Thoracic aorta (tissue), 2 donors: ENCODE results near the gene USP54. TPM values are rescaled to one million over a fixed set of nuclear protein-coding genes. Genes with fewer than 3 reads are reported as not detected.

Experiments used
- ATAC-seq: fragments of 150-250 bp; one replicate; pipeline ENCODE4 v1.8.0; 2017; ENCODE audit warnings: low read depth; ENCODE audit not compliant: insufficient number of reproducible peaks, low FRiP score
- DNase-seq: peaks from one replicate; pipeline ENCODE4 v3.0.0-alpha.2; 2020; ENCODE audit warnings: low spot score
- H3K27ac ChIP-seq, 2 donors: fragments of 200-600 bp; sonication (generic); 1 replicate in 1 of 2; 2 replicates in 1 of 2; pipeline ENCODE4 v1.5.1; 2016; ENCODE audit warnings: mild to moderate bottlenecking in 2 of 2, moderate library complexity in 2 of 2
- H3K27me3 ChIP-seq: fragments of 200-600 bp; sonication (generic); replicated peaks from 2 replicates; pipeline ENCODE4 v1.6.0; 2016; ENCODE audit warnings: mild to moderate bottlenecking; ENCODE audit not compliant: insufficient read depth
- H3K36me3 ChIP-seq: fragments of 200-600 bp; sonication (generic); one replicate; pipeline ENCODE4 v1.5.1; 2016
- H3K4me1 ChIP-seq, 2 donors: fragments of 200-600 bp; sonication (generic); 1 replicate in 1 of 2; 2 replicates in 1 of 2; pipeline versions ENCODE4 v1.5.1 to v1.6.0; 2016; ENCODE audit warnings: low read depth in 2 of 2, mild to moderate bottlenecking in 1 of 2; ENCODE audit not compliant: control insufficient read depth in 1 of 2
- H3K4me3 ChIP-seq: fragments of 200-600 bp; sonication (generic); 2 replicates; pipeline ENCODE4 v1.5.1; 2016; ENCODE audit warnings: mild to moderate bottlenecking
- H3K9me3 ChIP-seq: fragments of 200-600 bp; sonication (generic); 2 replicates; pipeline ENCODE4 v1.5.1; 2016
- total RNA-seq, 2 donors: library from RNA; depleted of rRNA; stranded (reverse); fragments of >200 nt; gene quantifications; one replicate each; pipeline versions ENCODE4 v1.1.0 to v1.2.3, GENCODE V29; 2016
- TF ChIP-seq, protein P1 (sequence below): fragments of 200-600 bp; sonication (generic); IDR thresholded peaks from one replicate; pipeline ENCODE4 v1.5.1; 2019; ENCODE audit warnings: antibody characterized with exemption

USP54 gene
- total RNA-seq, 2 donors from 2014 or later, result 20.1 to 45.1 TPM

DNA sequence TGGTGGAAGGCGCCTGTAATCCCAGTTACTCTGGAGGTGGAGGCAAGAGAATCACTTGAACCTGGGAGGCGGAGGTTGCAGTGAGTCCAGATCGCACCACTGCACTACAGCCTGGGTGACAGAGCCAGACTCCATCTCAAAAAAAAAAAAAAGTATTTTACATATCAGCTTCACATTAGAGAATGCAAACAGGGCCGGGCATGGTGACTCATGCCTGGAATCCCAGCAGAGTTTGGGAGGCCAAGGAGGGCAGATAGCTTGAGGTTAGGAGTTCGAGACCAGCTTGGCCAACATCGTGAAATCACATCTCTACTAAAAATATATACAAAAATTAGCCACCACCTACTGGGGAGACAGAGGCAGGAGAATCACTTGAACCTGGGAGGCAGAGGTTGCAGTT is 31.6 kb downstream of the USP54 start:
- H3K36me3 ChIP-seq, result no peaks in the 10 kb centered on the region

DNA sequence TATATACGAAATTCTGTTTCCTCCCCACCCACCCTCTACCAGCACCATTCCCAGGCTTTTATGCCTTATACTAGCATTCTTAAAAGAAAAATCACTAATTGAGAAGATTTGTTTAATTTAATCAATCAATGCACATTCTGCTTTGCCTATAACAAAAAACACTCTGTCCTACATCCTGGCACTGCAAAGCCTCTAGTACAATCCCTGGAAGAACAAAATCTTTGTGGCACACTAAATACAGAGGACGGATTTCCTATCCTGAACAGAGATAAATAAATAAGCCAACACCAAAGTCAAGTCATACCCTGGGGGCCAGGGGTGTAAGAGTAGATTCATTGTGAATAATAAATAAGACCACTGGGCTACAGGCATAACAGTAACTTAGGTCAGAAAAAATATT is 34.3 kb downstream of the USP54 start:
- Histone ChIP-seq H3K27me3 (no peaks in the 10 kb centered on the region), H3K36me3 (no peaks in the 10 kb centered on the region), H3K4me3 (no peak overlapping the region), H3K27ac (no peak overlapping the region), H3K4me1 (peaks cover 0 to 23% of the 10 kb centered on the region in 2 donors), H3K9me3 (no peaks in the 10 kb centered on the region)
- DNase-seq (no peak), ATAC-seq (no peak)
- TF ChIP-seq, protein P1, sequence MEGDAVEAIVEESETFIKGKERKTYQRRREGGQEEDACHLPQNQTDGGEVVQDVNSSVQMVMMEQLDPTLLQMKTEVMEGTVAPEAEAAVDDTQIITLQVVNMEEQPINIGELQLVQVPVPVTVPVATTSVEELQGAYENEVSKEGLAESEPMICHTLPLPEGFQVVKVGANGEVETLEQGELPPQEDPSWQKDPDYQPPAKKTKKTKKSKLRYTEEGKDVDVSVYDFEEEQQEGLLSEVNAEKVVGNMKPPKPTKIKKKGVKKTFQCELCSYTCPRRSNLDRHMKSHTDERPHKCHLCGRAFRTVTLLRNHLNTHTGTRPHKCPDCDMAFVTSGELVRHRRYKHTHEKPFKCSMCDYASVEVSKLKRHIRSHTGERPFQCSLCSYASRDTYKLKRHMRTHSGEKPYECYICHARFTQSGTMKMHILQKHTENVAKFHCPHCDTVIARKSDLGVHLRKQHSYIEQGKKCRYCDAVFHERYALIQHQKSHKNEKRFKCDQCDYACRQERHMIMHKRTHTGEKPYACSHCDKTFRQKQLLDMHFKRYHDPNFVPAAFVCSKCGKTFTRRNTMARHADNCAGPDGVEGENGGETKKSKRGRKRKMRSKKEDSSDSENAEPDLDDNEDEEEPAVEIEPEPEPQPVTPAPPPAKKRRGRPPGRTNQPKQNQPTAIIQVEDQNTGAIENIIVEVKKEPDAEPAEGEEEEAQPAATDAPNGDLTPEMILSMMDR, result no peak

More for the DNA sequence above, 31.6 kb downstream of the USP54 start:
- Histone ChIP-seq H3K4me1 (peaks cover 0 to 4% of the 10 kb centered on the region in 2 donors), H3K27ac (no peak overlapping the region), H3K4me3 (no peak overlapping the region), H3K9me3 (no peaks in the 10 kb centered on the region), H3K27me3 (no peaks in the 10 kb centered on the region)
- DNase-seq (no peak), ATAC-seq (no peak)
- TF ChIP-seq, protein P1, result no peak

DNA sequence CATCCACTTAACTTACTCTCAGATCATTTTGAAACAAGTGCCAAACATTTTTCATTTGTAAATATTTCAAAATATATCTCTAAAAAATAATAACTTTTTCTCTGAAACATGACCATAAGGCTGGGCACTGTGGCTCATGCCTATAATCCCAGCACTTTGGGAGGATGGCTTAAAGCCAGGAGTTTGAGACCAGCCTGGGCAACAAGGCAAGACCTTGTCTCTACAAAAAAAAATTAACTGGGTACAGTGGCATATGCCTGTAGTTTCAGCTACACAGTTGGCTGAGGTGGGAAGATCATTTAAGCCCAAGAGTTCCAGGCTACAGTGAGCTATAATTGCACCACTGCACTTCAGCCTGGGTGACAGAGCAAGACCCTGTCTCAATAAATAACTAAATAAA is 36.4 kb downstream of the USP54 start:
- Histone ChIP-seq H3K27ac (no peak overlapping the region), H3K36me3 (no peaks in the 10 kb centered on the region), H3K9me3 (no peaks in the 10 kb centered on the region), H3K27me3 (no peaks in the 10 kb centered on the region), H3K4me1 (peaks cover 0 to 23% of the 10 kb centered on the region in 2 donors), H3K4me3 (no peak overlapping the region)
- TF ChIP-seq, protein P1, result no peak
- DNase-seq, result no peak
- no peak for ATAC-seq

DNA sequence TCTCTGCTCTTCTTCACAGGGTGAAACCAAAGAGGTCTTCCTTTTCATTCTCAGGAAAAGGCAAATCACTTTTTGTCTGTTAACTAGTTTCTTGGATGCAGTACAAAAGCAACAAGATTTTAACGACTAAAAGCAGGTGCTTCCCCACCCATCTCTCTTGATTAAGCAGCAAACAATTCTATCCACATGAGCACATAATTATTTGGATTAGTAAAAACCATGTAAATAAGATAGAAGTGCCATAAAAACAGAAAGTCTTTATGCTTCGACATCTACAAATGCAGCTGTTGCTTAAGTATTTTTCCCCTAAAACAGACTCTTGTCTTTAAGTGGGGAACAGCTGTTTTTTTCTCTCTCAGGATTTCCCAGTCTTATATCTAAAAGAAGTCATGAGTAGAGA is 37.4 kb downstream of the USP54 start:
- H3K4me1 ChIP-seq, result peaks cover 0 to 23% of the 10 kb centered on the region in 2 donors
- no peak for DNase-seq
- no peaks in the 10 kb centered on the region for H3K27me3 ChIP-seq
- TF ChIP-seq, protein P1, result no peak
- peak overlapping the region in 1 of 2 donors; percentile 26 for H3K27ac ChIP-seq
- H3K4me3 ChIP-seq, result no peak overlapping the region
- H3K36me3 ChIP-seq, result no peaks in the 10 kb centered on the region
- H3K9me3 ChIP-seq, result no peaks in the 10 kb centered on the region
- no peak for ATAC-seq

DNA sequence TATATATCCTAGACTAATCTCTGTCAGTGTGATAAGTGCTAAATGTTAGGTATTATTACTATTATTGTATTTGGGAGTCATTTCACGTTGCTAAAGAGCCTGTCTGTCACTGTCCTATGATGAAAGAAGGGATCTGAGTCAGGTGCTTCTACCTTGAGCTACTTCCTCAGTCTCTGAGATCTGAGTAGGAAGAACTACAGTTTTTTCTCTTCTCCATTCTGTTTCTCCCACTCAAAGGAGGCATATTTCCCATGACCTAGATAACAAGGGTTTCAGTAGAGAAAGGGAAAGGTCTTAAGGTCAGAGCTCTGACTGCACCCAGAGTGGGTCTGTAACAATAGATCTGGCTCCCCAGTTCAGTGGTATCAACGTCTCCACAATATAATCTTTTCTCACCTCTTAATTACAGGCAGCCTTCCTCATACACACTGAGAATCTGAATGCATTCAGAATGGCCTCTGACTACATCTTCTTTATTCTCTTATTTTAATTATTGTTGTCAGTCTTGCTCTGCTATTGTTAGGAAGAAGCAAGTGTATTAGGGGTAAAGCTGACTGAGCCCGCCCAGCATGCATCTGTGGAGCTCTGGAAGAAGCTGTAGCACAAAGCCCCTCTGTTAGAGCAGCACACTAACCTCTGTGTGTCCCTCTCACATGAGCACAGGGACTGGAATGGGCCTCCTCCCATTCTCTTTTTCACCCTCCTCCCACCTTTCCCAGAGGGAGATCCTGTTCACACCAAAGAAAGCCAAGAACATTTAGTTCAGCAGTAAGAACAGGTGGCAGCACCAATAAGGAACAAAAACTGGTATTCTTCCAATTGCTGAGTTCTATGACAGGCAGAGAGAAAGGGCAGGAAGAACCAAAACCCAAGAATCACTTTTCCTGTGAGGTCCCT is 38.1 kb downstream of the USP54 start:
- no peaks in the 10 kb centered on the region for H3K9me3 ChIP-seq
- ATAC-seq, result no peak
- peak overlapping the region in 1 of 2 donors; percentile 26 for H3K27ac ChIP-seq
- no peaks in the 10 kb centered on the region for H3K36me3 ChIP-seq
- no peak overlapping the region for H3K4me3 ChIP-seq
- no peak for DNase-seq
- TF ChIP-seq, protein P1, result no peak
- H3K27me3 ChIP-seq, result no peaks in the 10 kb centered on the region
- peaks cover 0 to 23% of the 10 kb centered on the region in 2 donors for H3K4me1 ChIP-seq
